HEK293 (cell line): Measurements from ENCODE around the gene TANC1.

Source experiments
- BCL11A ChIP-seq: fragments of 450-650 bp; formaldehyde crosslinking; IDR thresholded peaks from 2 replicates; pipeline ENCODE4 v1.5.1; 2016; ENCODE audit warnings: low read depth, missing biosample characterization, missing genetic modification characterization
- CTCF ChIP-seq: fragments of 450-650 bp; formaldehyde crosslinking; IDR thresholded peaks from 2 replicates; pipeline ENCODE4 v1.5.1; 2016; ENCODE audit warnings: missing biosample characterization, missing genetic modification characterization
- HIC1 ChIP-seq: fragments of 450-650 bp; formaldehyde crosslinking; IDR thresholded peaks from 2 replicates; pipeline ENCODE4 v1.5.1; 2016; ENCODE audit warnings: missing biosample characterization, missing genetic modification characterization
- REST ChIP-seq: fragments of 450-650 bp; formaldehyde crosslinking; IDR thresholded peaks from 2 replicates; pipeline ENCODE4 v1.5.1; 2016; ENCODE audit warnings: missing biosample characterization, missing genetic modification characterization
- TRIM28 ChIP-seq: IDR thresholded peaks from 2 replicates; pipeline ENCODE4 v1.6.1; 2011; ENCODE audit warnings: low read length, control low read depth, borderline replicate concordance
- YY1 ChIP-seq: fragments of 450-650 bp; formaldehyde crosslinking; IDR thresholded peaks from 2 replicates; pipeline ENCODE4 v1.5.1; 2018; ENCODE audit warnings: missing biosample characterization, missing genetic modification characterization
- ZNF121 ChIP-seq: fragments of 450-650 bp; formaldehyde crosslinking; IDR thresholded peaks from 2 replicates; pipeline ENCODE4 v1.5.1; 2016; ENCODE audit warnings: missing biosample characterization, missing genetic modification characterization
- ZNF138 ChIP-seq: fragments of 450-650 bp; formaldehyde crosslinking; IDR thresholded peaks from 2 replicates; pipeline ENCODE4 v1.5.1; 2016; ENCODE audit warnings: missing biosample characterization, missing genetic modification characterization, borderline replicate concordance
- ZNF302 ChIP-seq: fragments of 450-650 bp; formaldehyde crosslinking; IDR thresholded peaks from 2 replicates; pipeline ENCODE4 v1.5.1; 2016; ENCODE audit warnings: missing biosample characterization, missing genetic modification characterization, low read depth
- ZNF449 ChIP-seq: fragments of 450-650 bp; formaldehyde crosslinking; IDR thresholded peaks from 2 replicates; pipeline ENCODE4 v1.5.1; 2017; ENCODE audit warnings: missing biosample characterization, mild to moderate bottlenecking, missing genetic modification characterization, moderate library complexity
- ZNF621 ChIP-seq: fragments of 450-650 bp; formaldehyde crosslinking; IDR thresholded peaks from 2 replicates; pipeline ENCODE4 v1.5.1; 2017; ENCODE audit warnings: missing biosample characterization, missing genetic modification characterization
- ZNF623 ChIP-seq: fragments of 450-650 bp; formaldehyde crosslinking; IDR thresholded peaks from 2 replicates; pipeline ENCODE4 v1.5.1; 2016; ENCODE audit warnings: missing biosample characterization, missing genetic modification characterization
- ZNF768 ChIP-seq: fragments of 450-650 bp; formaldehyde crosslinking; IDR thresholded peaks from 2 replicates; pipeline ENCODE4 v1.5.1; 2018; ENCODE audit warnings: missing biosample characterization, mild to moderate bottlenecking, missing genetic modification characterization

GRCh38 chr2:159086826-159087225 lies 118.4 kb downstream of the TANC1 start:
- TF ChIP-seq ZNF121 (no peak), CTCF (tag by site-specific recombination) (no peak), REST (no peak), BCL11A (tag by site-specific recombination) (no peak), ZNF138 (tag by site-specific recombination) (no peak), YY1 (no peak), TRIM28 (no peak), ZNF621 (tag by site-specific recombination) (no peak), ZNF302 (no peak), ZNF449 (tag by site-specific recombination) (no peak), ZNF623 (tag by site-specific recombination) (no peak), ZNF768 (tag by site-specific recombination) (no peak), HIC1 (tag by site-specific recombination) (no peak)
